Neuronal stem cell (in vitro differentiated cells): Measurements from ENCODE around the gene GABRG3.

Source experiments
- DNase-seq: peaks from one replicate; pipeline ENCODE4 v3.0.0-alpha.2; 2013; ENCODE audit warnings: low spot score
- H2AFZ ChIP-seq: one replicate; pipeline ENCODE4 v1.6.1; 2013; ENCODE audit warnings: mild to moderate bottlenecking, low read length, inconsistent platforms
- H2AK5ac ChIP-seq: 2 replicates; pipeline ENCODE4 v1.6.1; 2013; ENCODE audit warnings: low read depth, mild to moderate bottlenecking, inconsistent platforms, low read length, moderate library complexity, mixed read lengths
- H2BK120ac ChIP-seq: 2 replicates; pipeline ENCODE4 v1.6.1; 2013; ENCODE audit warnings: low read depth, mild to moderate bottlenecking, inconsistent platforms, low read length, moderate library complexity, mixed read lengths
- H2BK12ac ChIP-seq: one replicate; pipeline ENCODE4 v1.6.1; 2013; ENCODE audit warnings: low read length, inconsistent platforms
- H2BK15ac ChIP-seq: 2 replicates; pipeline ENCODE4 v1.6.1; 2013; ENCODE audit warnings: mild to moderate bottlenecking, low read length, inconsistent platforms, mixed read lengths
- H2BK5ac ChIP-seq: one replicate; pipeline ENCODE4 v1.6.1; 2013; ENCODE audit warnings: inconsistent platforms, mild to moderate bottlenecking, low read length, moderate library complexity
- H3K14ac ChIP-seq: one replicate; pipeline ENCODE4 v1.6.1; 2013; ENCODE audit warnings: low read length, inconsistent platforms
- H3K18ac ChIP-seq: 2 replicates; pipeline ENCODE4 v1.6.1; 2013; ENCODE audit warnings: low read length, inconsistent platforms
- H3K23ac ChIP-seq: 2 replicates; pipeline ENCODE4 v1.6.1; 2013; ENCODE audit warnings: low read depth, mild to moderate bottlenecking, mixed read lengths, low read length, inconsistent platforms; ENCODE audit not compliant: poor library complexity
- H3K27ac ChIP-seq: replicated peaks from 3 replicates; pipeline ENCODE4 v1.5.1; 2013; ENCODE audit warnings: low read length, inconsistent platforms
- H3K27me3 ChIP-seq, 3 experiments: 2 replicates each; pipeline ENCODE4 v1.6.1; 2013; ENCODE audit warnings: low read length in 3 of 3, mild to moderate bottlenecking in 2 of 3, inconsistent platforms in 1 of 3, low read depth in 1 of 3, mixed read lengths in 1 of 3, moderate library complexity in 1 of 3; ENCODE audit not compliant: control insufficient read depth in 3 of 3, insufficient read depth in 3 of 3
- H3K36me3 ChIP-seq, 2 donors: replicated peaks in 1 of 2; 2 replicates each; pipeline ENCODE4 v1.6.1; 2013; ENCODE audit warnings: low read length in 2 of 2; ENCODE audit not compliant: control insufficient read depth in 2 of 2, insufficient read depth in 2 of 2
- H3K4ac ChIP-seq: 2 replicates; pipeline ENCODE4 v1.6.1; 2013; ENCODE audit warnings: inconsistent platforms, mild to moderate bottlenecking, low read length, moderate library complexity
- H3K4me1 ChIP-seq, 2 donors: 1 replicate in 1 of 2; 2 replicates in 1 of 2; pipeline ENCODE4 v1.6.1; 2013; ENCODE audit warnings: low read length in 2 of 2, low read depth in 1 of 2; ENCODE audit not compliant: control insufficient read depth in 2 of 2, insufficient read depth in 1 of 2
- H3K4me2 ChIP-seq: one replicate; pipeline ENCODE4 v1.6.1; 2013; ENCODE audit warnings: mild to moderate bottlenecking, low read length, inconsistent platforms; ENCODE audit not compliant: insufficient read depth, poor library complexity, severe bottlenecking
- H3K4me3 ChIP-seq, 2 donors: 2 replicates each; pipeline ENCODE4 v1.5.1; 2013; ENCODE audit warnings: low read length in 2 of 2, mild to moderate bottlenecking in 2 of 2, inconsistent platforms in 1 of 2, moderate library complexity in 1 of 2
- H3K79me1 ChIP-seq: one replicate; pipeline ENCODE4 v1.6.1; 2013; ENCODE audit warnings: low read depth, mild to moderate bottlenecking, inconsistent platforms, low read length, moderate library complexity
- H3K9ac ChIP-seq: one replicate; pipeline ENCODE4 v1.6.1; 2013; ENCODE audit warnings: mild to moderate bottlenecking, low read depth, low read length, inconsistent platforms; ENCODE audit not compliant: poor library complexity
- H3K9me3 ChIP-seq, 2 donors: replicated peaks in 1 of 2; 2 replicates each; pipeline versions ENCODE3 to v1.6.1; 2013; ENCODE audit warnings: low read length in 2 of 2, mild to moderate bottlenecking in 2 of 2, inconsistent platforms in 1 of 2, low read depth in 1 of 2, mixed read lengths in 1 of 2, moderate library complexity in 1 of 2; ENCODE audit not compliant: control insufficient read depth in 2 of 2, insufficient read depth in 1 of 2
- H4K8ac ChIP-seq: one replicate; pipeline ENCODE4 v1.6.1; 2013; ENCODE audit warnings: low read depth, mild to moderate bottlenecking, inconsistent platforms, low read length, moderate library complexity
- H4K91ac ChIP-seq: one replicate; pipeline ENCODE4 v1.6.1; 2013; ENCODE audit warnings: low read length, low read depth, mild to moderate bottlenecking, inconsistent platforms; ENCODE audit not compliant: poor library complexity
- WGBS, 2 donors: extraction: QIAGEN DNeasy Blood & Tissue Kit; methylation state at CpG; one replicate each; pipeline ENCODE4 v1.1.7; 2013; ENCODE audit warnings: missing lambda C conversion rate in 2 of 2, mixed read lengths in 1 of 2; ENCODE audit not compliant: insufficient read length in 2 of 2, insufficient replicate concordance in 1 of 2; ENCODE audit errors: extremely low coverage in 2 of 2; 5-methylcytosine and 5-hydroxymethylcytosine counted together

GABRG3 gene

GRCh38 chr15:27396521-27396920, 425.5 kb downstream of the GABRG3 start:
- Histone ChIP-seq H3K27ac (no peak overlapping the region), H3K4me2 (no peak overlapping the region), H2BK12ac (no peak overlapping the region), H3K4me3 (no peak overlapping the region), H4K8ac (no peak overlapping the region), H2BK5ac (no peak overlapping the region), H3K79me1 (no peaks in the 10 kb centered on the region), H2BK120ac (no peak overlapping the region), H3K27me3 (no peaks in the 10 kb centered on the region), H3K4ac (no peak overlapping the region), H3K23ac (no peak overlapping the region), H3K4me1 (peaks cover 6 to 9% of the 10 kb centered on the region in 2 donors), H2BK15ac (no peak overlapping the region), H3K18ac (no peak overlapping the region), H2AFZ (no peak overlapping the region), H3K9me3 (no peaks in the 10 kb centered on the region), H3K14ac (no peak overlapping the region), H3K9ac (no peak overlapping the region), H2AK5ac (no peak overlapping the region), H3K36me3 (no peaks in the 10 kb centered on the region), H4K91ac (no peak overlapping the region)
- no CpG with 5 or more reads among the region's 2 CpGs for WGBS, 2 donors
- no peak for DNase-seq

- Histone ChIP-seq H2BK15ac (no peak overlapping the region), H2BK5ac (no peak overlapping the region), H4K8ac (no peak overlapping the region), H3K27me3 (no peaks in the 10 kb centered on the region), H2AK5ac (no peak overlapping the region), H3K9ac (no peak overlapping the region), H3K14ac (no peak overlapping the region), H2AFZ (no peak overlapping the region), H3K9me3 (no peaks in the 10 kb centered on the region), H3K4me3 (no peak overlapping the region), H3K36me3 (no peaks in the 10 kb centered on the region), H3K4me2 (no peak overlapping the region), H3K4ac (no peak overlapping the region), H3K23ac (no peak overlapping the region), H3K27ac (no peak overlapping the region), H3K18ac (no peak overlapping the region), H4K91ac (no peak overlapping the region), H2BK12ac (no peak overlapping the region), H3K79me1 (no peaks in the 10 kb centered on the region), H3K4me1 (peaks cover 6 to 9% of the 10 kb centered on the region in 2 donors), H2BK120ac (no peak overlapping the region)
- DNase-seq, result no peak
- WGBS, 2 donors, result no CpG with 5 or more reads among the region's 6 CpGs
Measured at GRCh38 chr15:27396996-27397395, 426.0 kb downstream of the GABRG3 start.

- H3K36me3 ChIP-seq, result no peaks in the 10 kb centered on the region
- H3K27me3 ChIP-seq, result no peaks in the 10 kb centered on the region
- no peak overlapping the region for H2BK5ac ChIP-seq
- no CpG with 5 or more reads among the region's 8 CpGs for WGBS, 2 donors
- no peak overlapping the region for H4K91ac ChIP-seq
- H2BK15ac ChIP-seq, result no peak overlapping the region
- H3K9ac ChIP-seq, result no peak overlapping the region
- no peak overlapping the region for H2AK5ac ChIP-seq
- peak overlapping the region; percentile 27 for H2AFZ ChIP-seq
- no peak overlapping the region for H3K14ac ChIP-seq
- no peak overlapping the region for H3K18ac ChIP-seq
- H4K8ac ChIP-seq, result no peak overlapping the region
- no peak overlapping the region for H3K4ac ChIP-seq
- H2BK12ac ChIP-seq, result no peak overlapping the region
- H3K4me3 ChIP-seq, result no peak overlapping the region
- H3K4me1 ChIP-seq, result peaks cover 6 to 9% of the 10 kb centered on the region in 2 donors
- DNase-seq, result no peak
- no peak overlapping the region for H3K23ac ChIP-seq
- H3K9me3 ChIP-seq, result no peaks in the 10 kb centered on the region
- H2BK120ac ChIP-seq, result no peak overlapping the region
- H3K4me2 ChIP-seq, result no peak overlapping the region
- no peak overlapping the region for H3K27ac ChIP-seq
- no peaks in the 10 kb centered on the region for H3K79me1 ChIP-seq
Measured at GRCh38 chr15:27398631-27399161, 427.7 kb downstream of the GABRG3 start.

GRCh38 chr15:27399241-27399640, 428.3 kb downstream of the GABRG3 start:
- H2BK5ac ChIP-seq, result no peak overlapping the region
- no peak overlapping the region for H3K4me3 ChIP-seq

More at GRCh38 chr15:27399241-27399640, 428.3 kb downstream of the GABRG3 start:
- no peak overlapping the region for H4K8ac ChIP-seq
- no peak overlapping the region for H2BK12ac ChIP-seq
- H3K36me3 ChIP-seq, result no peaks in the 10 kb centered on the region
- H3K9ac ChIP-seq, result no peak overlapping the region
- H3K27me3 ChIP-seq, result no peaks in the 10 kb centered on the region
- no peak overlapping the region for H4K91ac ChIP-seq
- H3K27ac ChIP-seq, result no peak overlapping the region
- no peak overlapping the region for H2BK120ac ChIP-seq
- WGBS, 2 donors, result no CpG with 5 or more reads among the region's 6 CpGs
- H3K4ac ChIP-seq, result no peak overlapping the region
- H3K79me1 ChIP-seq, result no peaks in the 10 kb centered on the region
- H3K4me2 ChIP-seq, result no peak overlapping the region
- no peaks in the 10 kb centered on the region for H3K9me3 ChIP-seq
- no peak overlapping the region for H3K23ac ChIP-seq
- H2AK5ac ChIP-seq, result no peak overlapping the region
- H3K14ac ChIP-seq, result no peak overlapping the region
- no peak overlapping the region for H2BK15ac ChIP-seq
- no peak overlapping the region for H2AFZ ChIP-seq
- no peak overlapping the region for H3K18ac ChIP-seq
- no peak for DNase-seq
- peaks cover 6 to 9% of the 10 kb centered on the region in 2 donors for H3K4me1 ChIP-seq
